ENCODE results near the gene FXYD2.

The FXYD2 gene

GRCh38 chr11:117834838-117835443 is 10.4 kb upstream of the FXYD2 start:
- H3K4me3 ChIP-seq (ENCODE audit: low read depth, low read length): no peak overlapping the region
- TF ChIP-seq, protein P1, sequence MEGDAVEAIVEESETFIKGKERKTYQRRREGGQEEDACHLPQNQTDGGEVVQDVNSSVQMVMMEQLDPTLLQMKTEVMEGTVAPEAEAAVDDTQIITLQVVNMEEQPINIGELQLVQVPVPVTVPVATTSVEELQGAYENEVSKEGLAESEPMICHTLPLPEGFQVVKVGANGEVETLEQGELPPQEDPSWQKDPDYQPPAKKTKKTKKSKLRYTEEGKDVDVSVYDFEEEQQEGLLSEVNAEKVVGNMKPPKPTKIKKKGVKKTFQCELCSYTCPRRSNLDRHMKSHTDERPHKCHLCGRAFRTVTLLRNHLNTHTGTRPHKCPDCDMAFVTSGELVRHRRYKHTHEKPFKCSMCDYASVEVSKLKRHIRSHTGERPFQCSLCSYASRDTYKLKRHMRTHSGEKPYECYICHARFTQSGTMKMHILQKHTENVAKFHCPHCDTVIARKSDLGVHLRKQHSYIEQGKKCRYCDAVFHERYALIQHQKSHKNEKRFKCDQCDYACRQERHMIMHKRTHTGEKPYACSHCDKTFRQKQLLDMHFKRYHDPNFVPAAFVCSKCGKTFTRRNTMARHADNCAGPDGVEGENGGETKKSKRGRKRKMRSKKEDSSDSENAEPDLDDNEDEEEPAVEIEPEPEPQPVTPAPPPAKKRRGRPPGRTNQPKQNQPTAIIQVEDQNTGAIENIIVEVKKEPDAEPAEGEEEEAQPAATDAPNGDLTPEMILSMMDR (IDR thresholded peaks at IDR 0.05; ENCODE audit: low read depth, low read length): no peak

DNA sequence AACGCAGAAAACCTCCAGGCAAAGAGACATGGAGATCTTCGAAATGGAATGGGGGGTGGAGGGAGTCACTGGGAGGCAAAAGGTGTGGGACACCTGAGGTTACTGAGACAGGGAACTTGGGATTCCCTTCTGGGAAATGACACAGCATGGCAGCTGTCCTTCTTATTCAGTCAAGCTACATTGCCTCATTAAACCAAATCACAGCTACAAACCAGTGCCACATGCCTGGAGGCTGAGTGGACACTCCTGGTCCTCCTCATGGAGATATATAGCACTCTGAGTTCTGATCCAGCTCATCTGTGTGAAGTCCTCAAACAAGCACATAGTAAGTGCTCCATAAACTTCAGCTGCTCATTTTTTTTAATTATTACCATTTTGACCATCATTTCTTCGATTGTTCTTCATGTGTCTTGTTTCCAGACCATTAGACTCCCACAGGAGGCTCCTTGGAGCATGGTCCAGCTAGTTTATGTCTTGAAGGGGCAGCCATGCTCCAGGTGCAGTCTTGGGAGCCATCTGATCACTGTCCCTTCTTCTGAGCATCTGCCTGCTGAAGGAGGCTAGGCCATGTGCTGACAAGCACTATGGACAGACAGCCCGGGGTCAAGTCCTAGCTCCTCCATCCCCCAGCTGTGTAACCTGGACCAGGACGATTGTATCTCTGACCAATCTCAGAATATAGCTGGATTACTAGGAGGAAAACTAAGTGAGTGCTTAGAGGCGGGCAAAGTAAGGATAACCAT is 9.7 kb upstream of the FXYD2 start:
- TF ChIP-seq, protein P1 (IDR thresholded peaks at IDR 0.05; ENCODE audit: low read depth, low read length): no peak
- H3K4me3 ChIP-seq (ENCODE audit: low read depth, low read length): no peak overlapping the region

- H3K4me3 ChIP-seq (ENCODE audit: low read depth, low read length): no peak overlapping the region
- TF ChIP-seq, protein P1 (IDR thresholded peaks at IDR 0.05; ENCODE audit: low read depth, low read length): no peak
Observed at GRCh38 chr11:117833401-117833891, 8.9 kb upstream of the FXYD2 start.

GRCh38 chr11:117832511-117832910 is 8.0 kb upstream of the FXYD2 start:
- no peak overlapping the region for H3K4me3 ChIP-seq (ENCODE audit: low read depth, low read length)
- TF ChIP-seq, protein P1 (IDR thresholded peaks at IDR 0.05; ENCODE audit: low read depth, low read length): no peak

DNA sequence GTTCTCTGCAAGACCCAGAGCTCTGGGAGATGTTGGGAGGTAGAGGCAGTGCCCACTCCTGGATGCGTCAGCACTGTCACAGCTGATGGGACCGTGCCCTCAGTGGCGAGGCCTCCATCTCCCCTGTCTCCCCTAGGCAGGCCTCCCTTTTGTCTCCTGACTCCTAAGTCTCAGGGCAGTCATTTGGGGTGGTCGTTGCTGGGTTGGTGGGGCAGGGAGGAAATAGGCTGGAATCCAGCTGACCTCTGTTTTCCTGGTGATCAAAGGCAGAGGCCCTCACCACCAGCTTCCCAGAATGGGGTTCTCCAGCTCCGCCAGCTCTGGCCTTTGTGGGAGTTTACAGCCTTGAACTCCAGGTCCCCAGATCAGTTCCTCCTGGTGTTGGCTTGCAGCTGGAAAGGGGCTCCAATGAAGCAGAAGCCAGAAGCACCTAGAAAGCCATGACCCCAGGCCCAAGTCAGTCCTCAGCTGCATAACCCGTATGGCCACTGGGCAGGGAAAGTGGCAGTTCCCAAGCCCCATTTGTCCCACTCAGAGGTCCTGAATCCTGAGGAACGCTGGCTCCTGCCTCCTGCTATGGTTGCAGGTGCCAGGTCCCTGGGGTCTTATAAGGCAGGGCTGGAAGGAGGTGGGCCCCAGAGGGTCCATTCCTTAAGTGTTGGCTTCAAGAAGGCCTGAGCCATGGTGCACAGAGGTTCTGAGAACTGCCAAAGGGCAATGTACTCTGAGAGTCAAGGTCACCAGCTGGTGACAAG is 7.3 kb upstream of the FXYD2 start:
- TF ChIP-seq, protein P1 (IDR thresholded peaks at IDR 0.05; ENCODE audit: low read depth, low read length): no peak
- no peak overlapping the region for H3K4me3 ChIP-seq (ENCODE audit: low read depth, low read length)

DNA sequence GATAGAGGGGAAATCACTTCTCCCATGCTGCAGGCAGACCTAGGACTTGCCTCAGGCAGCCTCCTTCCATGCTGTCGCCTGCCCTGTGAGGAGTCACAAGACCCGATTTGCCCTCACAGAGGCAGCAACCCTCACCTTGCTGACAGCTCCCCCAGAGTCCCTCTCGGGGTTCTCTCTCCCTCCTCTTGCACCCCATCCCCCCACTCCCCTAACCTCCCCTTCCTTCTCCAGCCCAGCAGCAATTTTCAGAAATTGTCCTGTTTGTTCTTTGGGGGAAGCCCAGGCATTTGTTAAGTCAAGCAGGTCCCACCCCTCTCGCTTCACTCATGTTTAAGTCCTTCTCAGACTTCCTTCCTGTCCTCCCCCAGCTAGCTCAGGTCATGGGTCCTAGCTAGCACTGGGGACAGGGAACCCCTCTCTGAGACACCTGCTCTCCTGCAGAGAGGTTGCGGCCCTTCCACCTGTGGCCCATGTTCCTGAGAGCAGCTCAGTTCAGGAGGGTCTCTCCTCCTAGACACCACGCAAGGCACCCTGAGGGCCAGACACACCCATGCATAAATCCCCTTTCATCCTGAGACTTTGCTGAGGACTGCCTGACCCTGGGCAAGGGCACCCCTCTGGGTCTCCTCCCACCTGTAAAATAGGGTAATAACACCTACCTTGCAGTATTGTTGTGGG is 6.3 kb upstream of the FXYD2 start:
- TF ChIP-seq, protein P1 (IDR thresholded peaks at IDR 0.05; ENCODE audit: low read depth, low read length): no peak

More for the DNA sequence above, 6.3 kb upstream of the FXYD2 start:
- no peak overlapping the region for H3K4me3 ChIP-seq (ENCODE audit: low read depth, low read length)
